A549 treated with Mapracorat at 1 μM for 4 hours (cell line): ENCODE data around the gene OR2G3. TPM values are rescaled to one million over a fixed set of nuclear protein-coding genes. Genes with fewer than 3 reads are reported as not detected.

Source experiments
- total RNA-seq: library from RNA; stranded (reverse); fragments of 200-300 nt; extraction: Qiagen RNA extraction; gene quantifications from 5 replicates; pipeline ENCODE4 v1.2.3, GENCODE V29; 2022

The OR2G3 gene
- not detected in 5 replicates for total RNA-seq

DNA sequence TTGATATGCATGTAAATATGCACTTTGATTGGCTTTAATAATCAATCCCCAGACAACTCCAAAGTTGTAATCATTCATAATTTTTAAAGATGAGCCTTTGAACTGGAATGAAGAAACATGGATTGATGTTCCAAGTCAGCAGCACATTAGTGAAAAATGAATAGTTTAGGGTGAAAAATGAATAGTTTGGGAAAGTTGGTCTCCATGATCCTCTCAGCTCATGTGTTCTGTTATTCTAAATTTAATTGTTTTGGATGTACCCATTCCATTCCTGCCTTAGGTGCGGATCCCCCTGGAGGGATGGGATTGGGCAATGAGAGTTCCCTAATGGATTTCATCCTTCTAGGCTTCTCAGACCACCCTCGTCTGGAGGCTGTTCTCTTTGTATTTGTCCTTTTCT lies at the start of gene OR2G3:
Gene OR2G3, plus strand, starts transcription at position 301 of the 400 bp plus-strand sequence. Its CDS starts 0 bp downstream, at position 301.

DNA sequence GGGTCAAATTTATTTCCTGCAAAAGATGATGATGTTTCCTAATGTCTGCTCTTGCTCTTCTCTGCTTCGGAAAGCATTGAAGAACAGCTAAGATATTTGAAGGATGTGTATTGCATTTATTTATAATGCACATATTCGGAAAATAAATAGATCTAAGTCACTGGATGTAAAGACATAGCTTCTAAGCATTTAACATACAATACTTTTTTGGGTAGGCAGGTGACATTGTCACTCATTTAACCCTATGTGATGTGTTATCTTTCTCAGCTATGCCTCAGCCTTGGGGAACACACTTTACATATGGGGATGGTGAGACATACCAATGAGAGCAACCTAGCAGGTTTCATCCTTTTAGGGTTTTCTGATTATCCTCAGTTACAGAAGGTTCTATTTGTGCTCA lies 17.3 kb upstream of the OR2G3 start, which contains the start of gene OR2G2:
Gene OR2G2, plus strand, starts transcription at position 301 of the 400 bp plus-strand sequence. Its CDS starts 0 bp downstream, at position 301.

Other genes starting within 250 kb of the OR2G3 start
- not detected in 5 replicates for gene NLRP3, start 189.4 kb upstream of the OR2G3 start, total RNA-seq
- not detected in 5 replicates for gene OR2B11, start 147.5 kb upstream of the OR2G3 start, total RNA-seq
- gene OR2C3, start 69.1 kb upstream of the OR2G3 start, total RNA-seq: not detected in 5 replicates
- gene GCSAML, start 56.5 kb upstream of the OR2G3 start, total RNA-seq: not detected in 5 replicates
- not detected in 5 replicates for gene OR2G2, start 17.2 kb upstream of the OR2G3 start, total RNA-seq
- gene OR13G1, start 74.2 kb downstream of the OR2G3 start, total RNA-seq: not detected in 5 replicates
- not detected in 5 replicates for gene OR6F1, start 111.1 kb downstream of the OR2G3 start, total RNA-seq
- gene OR14K1, start 133.0 kb downstream of the OR2G3 start, total RNA-seq: not detected in 5 replicates
- not detected in 5 replicates for gene OR14A2, start 142.6 kb downstream of the OR2G3 start, total RNA-seq
- not detected in 5 replicates for gene OR1C1, start 155.0 kb downstream of the OR2G3 start, total RNA-seq
- gene OR14A16, start 218.5 kb downstream of the OR2G3 start, total RNA-seq: not detected in 5 replicates
- gene OR11L1, start 236.3 kb downstream of the OR2G3 start, total RNA-seq: not detected in 5 replicates